Measurements from ENCODE around the gene WDR76.
"Not testable (repeated sequence)": the region's sequence is repeated elsewhere in the genome, so short reads cannot be mapped to it uniquely, and the experiment has no call there.

WDR76 gene

DNA sequence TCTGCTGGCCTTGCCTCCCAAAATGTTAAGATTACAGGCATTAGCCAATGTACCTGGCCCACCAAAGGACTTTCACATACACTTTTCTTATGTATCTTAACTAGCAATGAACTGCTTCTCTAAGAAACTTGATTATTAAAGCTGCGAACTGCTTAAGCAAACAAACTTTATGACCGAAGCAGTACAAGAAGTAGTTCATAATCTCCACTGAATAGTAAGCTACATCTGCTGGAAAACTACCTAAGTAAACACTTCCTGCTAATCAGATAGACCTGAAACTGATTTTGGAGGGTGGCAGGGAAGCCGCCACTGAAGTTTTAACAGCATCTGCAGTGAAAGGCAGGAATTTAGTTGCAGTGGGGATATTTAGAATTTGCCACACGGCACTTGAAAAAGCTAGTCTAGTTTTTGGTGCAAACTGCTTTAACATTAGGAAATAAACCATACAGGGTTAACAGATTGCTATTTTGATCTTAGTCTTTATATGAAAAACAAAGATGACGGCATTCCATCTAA, 18.3 kb upstream of the WDR76 start:
- no peaks in the 10 kb centered on the region for H3K79me2 ChIP-seq (ENCODE audit: insufficient read depth, low read length)
- H3K4me3 ChIP-seq (ENCODE audit: low read length, poor library complexity, severe bottlenecking), result no peak overlapping the region
- H4K20me1 ChIP-seq (ENCODE audit: insufficient read depth, low read length, poor library complexity, severe bottlenecking), result no peaks in the 10 kb centered on the region
- TF ChIP-seq, protein P1, sequence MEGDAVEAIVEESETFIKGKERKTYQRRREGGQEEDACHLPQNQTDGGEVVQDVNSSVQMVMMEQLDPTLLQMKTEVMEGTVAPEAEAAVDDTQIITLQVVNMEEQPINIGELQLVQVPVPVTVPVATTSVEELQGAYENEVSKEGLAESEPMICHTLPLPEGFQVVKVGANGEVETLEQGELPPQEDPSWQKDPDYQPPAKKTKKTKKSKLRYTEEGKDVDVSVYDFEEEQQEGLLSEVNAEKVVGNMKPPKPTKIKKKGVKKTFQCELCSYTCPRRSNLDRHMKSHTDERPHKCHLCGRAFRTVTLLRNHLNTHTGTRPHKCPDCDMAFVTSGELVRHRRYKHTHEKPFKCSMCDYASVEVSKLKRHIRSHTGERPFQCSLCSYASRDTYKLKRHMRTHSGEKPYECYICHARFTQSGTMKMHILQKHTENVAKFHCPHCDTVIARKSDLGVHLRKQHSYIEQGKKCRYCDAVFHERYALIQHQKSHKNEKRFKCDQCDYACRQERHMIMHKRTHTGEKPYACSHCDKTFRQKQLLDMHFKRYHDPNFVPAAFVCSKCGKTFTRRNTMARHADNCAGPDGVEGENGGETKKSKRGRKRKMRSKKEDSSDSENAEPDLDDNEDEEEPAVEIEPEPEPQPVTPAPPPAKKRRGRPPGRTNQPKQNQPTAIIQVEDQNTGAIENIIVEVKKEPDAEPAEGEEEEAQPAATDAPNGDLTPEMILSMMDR (conservative IDR thresholded peaks at IDR 0.05; ENCODE audit: low read length), result no peak
- no peak for TF ChIP-seq EZH2phosphoT487 (IDR thresholded peaks at IDR 0.05; ENCODE audit: borderline replicate concordance)
- no peaks in the 10 kb centered on the region for H3K9me2 ChIP-seq (replicated peaks; ENCODE audit: low read depth, low read length)
- no peak overlapping the region for H3K4me2 ChIP-seq (ENCODE audit: low read depth, low read length, poor library complexity, severe bottlenecking)
- no peaks in the 10 kb centered on the region for H3K27me3 ChIP-seq (ENCODE audit: insufficient read depth, low read length, poor library complexity, severe bottlenecking)
- peaks cover 86% of the 10 kb centered on the region; the same call in 1 of the 2 replicates for H3K36me3 ChIP-seq (ENCODE audit: insufficient read depth, low read length)
- peaks cover 2% of the 10 kb centered on the region; the same call in 1 of the 2 replicates for H3F3A ChIP-seq (ENCODE audit: low read depth)
- no peak overlapping the region for H2AFZ ChIP-seq (ENCODE audit: low read length)
- H3K9me3 ChIP-seq (ENCODE audit: insufficient read depth, low read depth, low read length), result no peaks in the 10 kb centered on the region
- H3K9ac ChIP-seq (ENCODE audit: low read depth, low read length, poor library complexity, severe bottlenecking), result no peak overlapping the region
- H3K4me1 ChIP-seq (ENCODE audit: insufficient read depth, low read length, poor library complexity, severe bottlenecking), result no peaks in the 10 kb centered on the region

DNA sequence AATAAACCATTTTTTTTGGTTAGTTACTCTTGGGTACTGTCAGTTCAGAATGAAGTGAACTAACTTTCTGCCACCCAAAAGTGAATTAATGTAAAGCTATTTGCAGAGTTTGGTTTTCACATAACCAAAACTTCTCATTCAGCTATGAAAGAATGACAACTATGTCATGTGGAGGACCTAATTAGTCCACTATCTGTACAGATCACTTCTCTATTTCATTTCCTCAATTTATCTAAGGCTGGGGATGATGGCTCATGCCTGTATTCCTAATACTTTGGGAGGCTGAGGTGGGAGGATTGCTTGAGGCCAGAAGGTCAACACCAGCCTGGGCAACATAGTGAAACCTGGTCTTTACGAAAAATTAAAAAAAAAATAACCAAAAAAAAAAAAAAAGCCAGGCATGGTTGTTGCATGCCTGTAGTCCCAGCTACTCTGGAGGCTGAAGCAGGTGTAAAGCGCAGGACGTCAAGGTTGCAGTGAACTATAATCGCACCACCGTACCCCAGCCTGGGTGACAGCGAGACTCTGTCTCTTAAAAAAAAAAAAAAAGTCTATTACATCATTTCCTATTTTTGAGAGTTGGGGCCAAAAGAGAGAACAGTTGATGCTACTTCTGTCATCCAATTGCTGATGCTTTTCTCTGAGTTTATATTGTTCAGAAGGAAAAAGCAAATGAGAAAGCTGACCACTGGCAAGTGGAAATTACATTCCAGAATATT, 17.7 kb upstream of the WDR76 start:
- Histone ChIP-seq H3K9me3 (ENCODE audit: insufficient read depth, low read depth, low read length) (no peaks in the 10 kb centered on the region), H3K9me2 (replicated peaks; ENCODE audit: low read depth, low read length) (no peaks in the 10 kb centered on the region), H4K20me1 (ENCODE audit: insufficient read depth, low read length, poor library complexity, severe bottlenecking) (no peaks in the 10 kb centered on the region), H3K9ac (ENCODE audit: low read depth, low read length, poor library complexity, severe bottlenecking) (no peak overlapping the region), H3K4me3 (ENCODE audit: low read length, poor library complexity, severe bottlenecking) (no peak overlapping the region), H3K36me3 (ENCODE audit: insufficient read depth, low read length) (peaks cover 89% of the 10 kb centered on the region), H3K79me2 (ENCODE audit: insufficient read depth, low read length) (no peaks in the 10 kb centered on the region), H3K4me1 (ENCODE audit: insufficient read depth, low read length, poor library complexity, severe bottlenecking) (no peaks in the 10 kb centered on the region), H3K27me3 (ENCODE audit: insufficient read depth, low read length, poor library complexity, severe bottlenecking) (no peaks in the 10 kb centered on the region), H3K4me2 (ENCODE audit: low read depth, low read length, poor library complexity, severe bottlenecking) (no peak overlapping the region), H3F3A (ENCODE audit: low read depth) (peaks cover under 1% of the 10 kb centered on the region; the same call in 1 of the 2 replicates), H2AFZ (ENCODE audit: low read length) (no peak overlapping the region)
- TF ChIP-seq, protein P1 (conservative IDR thresholded peaks at IDR 0.05; ENCODE audit: low read length), result no peak
- no peak for TF ChIP-seq EZH2phosphoT487 (IDR thresholded peaks at IDR 0.05; ENCODE audit: borderline replicate concordance)

DNA sequence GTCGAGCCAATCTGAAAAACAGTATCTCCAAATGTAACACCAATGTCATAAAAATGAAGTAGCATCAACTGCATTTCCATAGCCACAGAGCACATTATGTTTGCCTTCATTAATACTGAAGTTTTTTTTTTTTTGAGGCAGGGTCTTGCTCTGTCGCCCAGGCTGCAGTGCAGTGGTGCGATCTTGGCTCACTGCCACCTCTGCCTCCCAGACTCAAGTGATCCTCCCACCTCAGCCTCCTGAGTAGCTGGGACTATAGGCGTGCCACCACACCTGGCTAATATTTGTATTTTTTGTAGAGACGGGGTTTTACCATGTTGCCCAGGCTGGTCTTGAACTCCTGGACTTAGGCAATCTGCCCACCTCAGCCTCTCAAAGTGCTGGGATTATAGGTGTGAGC, 11.7 kb upstream of the WDR76 start:
- not testable (repeated sequence) for H3K9ac ChIP-seq (ENCODE audit: low read depth, low read length, poor library complexity, severe bottlenecking); H4K20me1 ChIP-seq (ENCODE audit: insufficient read depth, low read length, poor library complexity, severe bottlenecking); H3K27me3 ChIP-seq (ENCODE audit: insufficient read depth, low read length, poor library complexity, severe bottlenecking); H3F3A ChIP-seq (ENCODE audit: low read depth); H3K4me2 ChIP-seq (ENCODE audit: low read depth, low read length, poor library complexity, severe bottlenecking); H3K4me1 ChIP-seq (ENCODE audit: insufficient read depth, low read length, poor library complexity, severe bottlenecking); H2AFZ ChIP-seq (ENCODE audit: low read length); H3K9me2 ChIP-seq (replicated peaks; ENCODE audit: low read depth, low read length); H3K4me3 ChIP-seq (ENCODE audit: low read length, poor library complexity, severe bottlenecking); H3K9me3 ChIP-seq (ENCODE audit: insufficient read depth, low read depth, low read length)
- H3K79me2 ChIP-seq (ENCODE audit: insufficient read depth, low read length), result peaks cover 27% of the 10 kb centered on the region
- H3K36me3 ChIP-seq (ENCODE audit: insufficient read depth, low read length), result peaks cover 69% of the 10 kb centered on the region

DNA sequence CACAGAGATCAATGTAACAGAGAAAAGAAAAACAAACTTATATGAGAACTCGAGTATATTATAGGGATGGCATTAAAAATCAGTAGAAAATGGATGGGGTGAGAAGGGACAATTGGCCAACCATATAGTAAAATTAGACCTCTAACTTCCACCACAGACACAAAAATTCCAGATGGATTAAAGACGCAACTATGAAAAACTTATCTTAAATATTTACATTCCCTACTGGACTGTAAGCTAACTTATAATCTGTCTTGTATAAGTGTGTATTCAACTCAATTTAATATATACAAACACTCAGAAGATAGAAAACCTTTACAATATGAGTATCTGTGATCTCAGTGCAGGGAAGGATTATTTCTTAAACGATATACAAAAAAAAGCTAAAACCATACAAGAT, 5.3 kb upstream of the WDR76 start:
- Histone ChIP-seq H3K27me3 (ENCODE audit: insufficient read depth, low read length, poor library complexity, severe bottlenecking) (no peaks in the 10 kb centered on the region), H3K79me2 (ENCODE audit: insufficient read depth, low read length) (peaks cover 78% of the 10 kb centered on the region), H3F3A (ENCODE audit: low read depth) (no peaks in the 10 kb centered on the region), H3K4me1 (ENCODE audit: insufficient read depth, low read length, poor library complexity, severe bottlenecking) (peaks cover 41% of the 10 kb centered on the region), H3K36me3 (ENCODE audit: insufficient read depth, low read length) (peaks cover 14% of the 10 kb centered on the region; the same call in 1 of the 2 replicates), H3K4me2 (ENCODE audit: low read depth, low read length, poor library complexity, severe bottlenecking) (peak overlapping the region; percentile 56), H3K9me2 (replicated peaks; ENCODE audit: low read depth, low read length) (no peaks in the 10 kb centered on the region), H3K9me3 (ENCODE audit: insufficient read depth, low read depth, low read length) (no peaks in the 10 kb centered on the region), H3K4me3 (ENCODE audit: low read length, poor library complexity, severe bottlenecking) (peak overlapping the region; percentile 55), H3K9ac (ENCODE audit: low read depth, low read length, poor library complexity, severe bottlenecking) (peak overlapping the region; percentile 64), H4K20me1 (ENCODE audit: insufficient read depth, low read length, poor library complexity, severe bottlenecking) (peaks cover 27% of the 10 kb centered on the region), H2AFZ (ENCODE audit: low read length) (no peak overlapping the region)
- TF ChIP-seq, protein P1 (conservative IDR thresholded peaks at IDR 0.05; ENCODE audit: low read length), result no peak
- TF ChIP-seq EZH2phosphoT487 (IDR thresholded peaks at IDR 0.05; ENCODE audit: borderline replicate concordance), result no peak
